ENCODE results near the gene KLHL40. TPM values are rescaled to one million over a fixed set of nuclear protein-coding genes. Genes with fewer than 3 reads are reported as not detected.

Gene KLHL40
- total and polyA plus RNA-seq, 9 of the 15 experiments (the other 6 are each of a cell fraction or from before 2014, with no cell fraction given), result not detected

- TF ChIP-seq ATF7 (IDR thresholded peaks at IDR 0.05) (no peak), E4F1 (CRISPR knock-in tag; IDR thresholded peaks at IDR 0.05; ENCODE audit: borderline replicate concordance) (no peak), FOSL1 (tag; conservative IDR thresholded peaks at IDR 0.05) (no peak), ZNF121 (CRISPR knock-in tag; conservative IDR thresholded peaks at IDR 0.05) (no peak), CSDE1 (IDR thresholded peaks at IDR 0.05) (no peak), GTF2B (IDR thresholded peaks at IDR 0.05; ENCODE audit: extremely low read depth, insufficient read length) (no peak), FOXM1 (IDR thresholded peaks at IDR 0.05; ENCODE audit: low read depth) (no peak), FOXM1 (CRISPR knock-in tag; IDR thresholded peaks at IDR 0.05; ENCODE audit: low read depth) (no peak), CBFA2T2 (conservative IDR thresholded peaks at IDR 0.05) (no peak), TSHZ1 (CRISPR knock-in tag; IDR thresholded peaks at IDR 0.05) (no peak), HDAC2 (IDR thresholded peaks at IDR 0.05) (peak; percentile 58; the same call in 1 of the 2 replicates), XRCC5 (IDR thresholded peaks at IDR 0.05; ENCODE audit: low read depth, low read length) (no peak), THRB (CRISPR knock-in tag; conservative IDR thresholded peaks at IDR 0.05) (no peak)
- TF ChIP-seq, protein P1, sequence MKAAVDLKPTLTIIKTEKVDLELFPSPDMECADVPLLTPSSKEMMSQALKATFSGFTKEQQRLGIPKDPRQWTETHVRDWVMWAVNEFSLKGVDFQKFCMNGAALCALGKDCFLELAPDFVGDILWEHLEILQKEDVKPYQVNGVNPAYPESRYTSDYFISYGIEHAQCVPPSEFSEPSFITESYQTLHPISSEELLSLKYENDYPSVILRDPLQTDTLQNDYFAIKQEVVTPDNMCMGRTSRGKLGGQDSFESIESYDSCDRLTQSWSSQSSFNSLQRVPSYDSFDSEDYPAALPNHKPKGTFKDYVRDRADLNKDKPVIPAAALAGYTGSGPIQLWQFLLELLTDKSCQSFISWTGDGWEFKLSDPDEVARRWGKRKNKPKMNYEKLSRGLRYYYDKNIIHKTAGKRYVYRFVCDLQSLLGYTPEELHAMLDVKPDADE (conservative IDR thresholded peaks at IDR 0.05; ENCODE audit: control insufficient read depth, low read depth, low read length), result no peak
- TF ChIP-seq, protein P2, sequence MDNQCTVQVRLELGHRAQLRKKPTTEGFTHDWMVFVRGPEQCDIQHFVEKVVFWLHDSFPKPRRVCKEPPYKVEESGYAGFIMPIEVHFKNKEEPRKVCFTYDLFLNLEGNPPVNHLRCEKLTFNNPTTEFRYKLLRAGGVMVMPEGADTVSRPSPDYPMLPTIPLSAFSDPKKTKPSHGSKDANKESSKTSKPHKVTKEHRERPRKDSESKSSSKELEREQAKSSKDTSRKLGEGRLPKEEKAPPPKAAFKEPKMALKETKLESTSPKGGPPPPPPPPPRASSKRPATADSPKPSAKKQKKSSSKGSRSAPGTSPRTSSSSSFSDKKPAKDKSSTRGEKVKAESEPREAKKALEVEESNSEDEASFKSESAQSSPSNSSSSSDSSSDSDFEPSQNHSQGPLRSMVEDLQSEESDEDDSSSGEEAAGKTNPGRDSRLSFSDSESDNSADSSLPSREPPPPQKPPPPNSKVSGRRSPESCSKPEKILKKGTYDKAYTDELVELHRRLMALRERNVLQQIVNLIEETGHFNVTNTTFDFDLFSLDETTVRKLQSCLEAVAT (IDR thresholded peaks at IDR 0.05), result no peak
These were observed 16.2 kb downstream of the KLHL40 start (continued) for GRCh38 chr3:42701371-42702065.
